ENCODE results near the gene LMOD1.

Gene LMOD1

DNA sequence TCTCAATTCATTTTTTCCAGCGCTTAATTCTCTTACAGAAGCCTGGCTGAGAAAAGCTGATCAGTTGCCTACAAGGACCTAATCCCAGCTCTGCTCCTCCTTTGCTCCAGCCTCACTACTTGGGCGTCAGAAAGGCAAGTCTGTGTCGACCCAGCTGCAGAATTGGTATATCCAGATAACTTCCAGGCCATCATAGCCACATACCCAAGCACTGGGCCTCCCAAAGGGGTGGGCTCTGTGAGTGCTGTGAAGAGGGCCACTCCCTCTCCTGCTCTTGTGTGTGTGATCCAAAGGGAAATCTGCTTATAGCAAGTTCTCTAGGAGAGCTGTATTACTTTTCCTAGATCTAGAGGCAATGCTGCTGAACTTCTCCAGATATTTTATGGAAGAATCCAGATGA, 18.1 kb downstream of the LMOD1 start:
- Histone ChIP-seq H3K4me1 (ENCODE audit: insufficient read depth, low read length) (no peaks in the 10 kb centered on the region), H3K79me2 (ENCODE audit: insufficient read depth, low read length) (no peaks in the 10 kb centered on the region), H3K36me3 (ENCODE audit: insufficient read depth, low read length) (no peaks in the 10 kb centered on the region), H4K20me1 (ENCODE audit: insufficient read depth, low read length) (no peaks in the 10 kb centered on the region), H3K9me3 (ENCODE audit: insufficient read depth, low read length, severe bottlenecking) (no peaks in the 10 kb centered on the region), H3K9ac (ENCODE audit: low read depth, low read length) (no peak overlapping the region), H3K27me3 (ENCODE audit: insufficient read depth, low read length, poor library complexity) (peaks cover 12% of the 10 kb centered on the region), H3K4me3 (ENCODE audit: low read depth in 1 of 2, low read length in 2 of 2) (no peak overlapping the region), H2AFZ (ENCODE audit: low read depth, low read length) (no peak overlapping the region), H3K27ac (ENCODE audit: low read length) (no peak overlapping the region), H3K4me2 (ENCODE audit: insufficient read depth, low read length) (no peak overlapping the region)
- TF ChIP-seq EZH2 (IDR thresholded peaks at IDR 0.05; ENCODE audit: borderline replicate concordance, low read depth, low read length, severe bottlenecking) = no peak
- no peak for TF ChIP-seq CTCF (IDR thresholded peaks at IDR 0.05; ENCODE audit: borderline replicate concordance, extremely low read depth, low read length, poor library complexity, severe bottlenecking)
- ATAC-seq (ENCODE audit: insufficient read depth, low read depth) = no peak
- no peak for DNase-seq

DNA sequence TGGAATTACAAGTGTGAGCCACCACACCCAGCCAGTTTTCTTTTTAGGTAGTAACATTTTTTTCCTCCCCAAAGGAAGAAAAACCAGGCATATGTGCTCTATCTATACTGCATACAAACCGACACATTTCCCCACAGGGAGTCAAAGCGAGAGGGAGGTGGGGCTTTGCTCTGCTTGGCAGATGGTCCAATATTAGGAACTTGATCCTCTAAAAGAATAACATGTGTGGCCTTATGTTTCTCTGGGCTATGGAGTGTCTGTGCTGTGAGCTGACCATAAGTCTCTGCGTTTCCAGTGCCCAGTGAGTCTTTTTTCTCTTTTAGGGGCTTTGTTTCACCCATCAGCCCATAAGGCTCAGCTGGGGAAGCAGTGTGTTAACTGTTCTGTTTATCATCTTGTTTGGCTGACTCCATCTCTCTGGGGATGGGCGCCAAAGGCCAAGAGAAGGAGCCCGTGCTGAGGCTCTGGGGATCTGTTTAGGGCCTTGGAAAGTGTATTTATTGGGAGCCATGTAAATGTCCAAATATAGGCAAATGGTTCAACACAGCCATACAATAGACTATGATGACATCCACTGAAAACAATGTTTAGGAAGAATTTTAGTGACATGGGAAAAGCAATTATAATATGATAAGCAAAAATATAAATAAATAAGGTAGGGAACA, 20.2 kb downstream of the LMOD1 start:
- no peak for TF ChIP-seq CTCF (IDR thresholded peaks at IDR 0.05; ENCODE audit: borderline replicate concordance, extremely low read depth, low read length, poor library complexity, severe bottlenecking)
- TF ChIP-seq EZH2 (IDR thresholded peaks at IDR 0.05; ENCODE audit: borderline replicate concordance, low read depth, low read length, severe bottlenecking) = no peak
- H3K27ac ChIP-seq (ENCODE audit: low read length) = no peak overlapping the region

DNA sequence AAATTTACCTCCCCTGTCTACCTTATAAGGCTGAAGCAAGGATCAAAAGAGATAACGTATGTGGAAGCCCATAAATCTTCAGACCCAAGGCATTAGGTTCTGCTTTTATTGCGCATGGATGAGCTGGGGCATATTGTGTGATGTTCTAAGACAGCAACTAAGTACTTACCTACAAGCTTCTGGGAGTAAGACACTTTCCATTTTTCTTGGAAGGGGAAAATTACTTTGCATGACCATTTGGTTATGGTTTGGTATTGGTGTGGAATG, 21.1 kb downstream of the LMOD1 start:
- Histone ChIP-seq H3K27me3 (ENCODE audit: insufficient read depth, low read length, poor library complexity) (peaks cover 5% of the 10 kb centered on the region), H3K9me3 (ENCODE audit: insufficient read depth, low read length, severe bottlenecking) (no peaks in the 10 kb centered on the region), H2AFZ (ENCODE audit: low read depth, low read length) (no peak overlapping the region), H3K4me1 (ENCODE audit: insufficient read depth, low read length) (no peaks in the 10 kb centered on the region), H3K79me2 (ENCODE audit: insufficient read depth, low read length) (no peaks in the 10 kb centered on the region), H3K4me3 (ENCODE audit: low read depth in 1 of 2, low read length in 2 of 2) (no peak overlapping the region), H3K9ac (ENCODE audit: low read depth, low read length) (no peak overlapping the region), H3K36me3 (ENCODE audit: insufficient read depth, low read length) (no peaks in the 10 kb centered on the region), H3K4me2 (ENCODE audit: insufficient read depth, low read length) (no peak overlapping the region), H3K27ac (ENCODE audit: low read length) (no peak overlapping the region), H4K20me1 (ENCODE audit: insufficient read depth, low read length) (no peaks in the 10 kb centered on the region)
- no peak for TF ChIP-seq EZH2 (IDR thresholded peaks at IDR 0.05; ENCODE audit: borderline replicate concordance, low read depth, low read length, severe bottlenecking)
- no peak for TF ChIP-seq CTCF (IDR thresholded peaks at IDR 0.05; ENCODE audit: borderline replicate concordance, extremely low read depth, low read length, poor library complexity, severe bottlenecking)
- no peak for DNase-seq
- no peak for ATAC-seq (ENCODE audit: insufficient read depth, low read depth)

More for the DNA sequence above, 20.2 kb downstream of the LMOD1 start:
- Histone ChIP-seq H2AFZ (ENCODE audit: low read depth, low read length) (no peak overlapping the region), H3K4me1 (ENCODE audit: insufficient read depth, low read length) (no peaks in the 10 kb centered on the region), H3K36me3 (ENCODE audit: insufficient read depth, low read length) (no peaks in the 10 kb centered on the region), H3K79me2 (ENCODE audit: insufficient read depth, low read length) (no peaks in the 10 kb centered on the region), H3K4me2 (ENCODE audit: insufficient read depth, low read length) (no peak overlapping the region), H3K27me3 (ENCODE audit: insufficient read depth, low read length, poor library complexity) (peaks cover 12% of the 10 kb centered on the region), H3K4me3 (ENCODE audit: low read depth in 1 of 2, low read length in 2 of 2) (no peak overlapping the region), H3K9ac (ENCODE audit: low read depth, low read length) (no peak overlapping the region), H3K9me3 (ENCODE audit: insufficient read depth, low read length, severe bottlenecking) (no peaks in the 10 kb centered on the region), H4K20me1 (ENCODE audit: insufficient read depth, low read length) (no peaks in the 10 kb centered on the region)
- ATAC-seq (ENCODE audit: insufficient read depth, low read depth) (no peak), DNase-seq (no peak)

Data from DND-41 (cell line).